NCI-H1694 (cell line): ENCODE data around the gene CDC42BPG.
A peak's percentile ranks its signal among the peaks of the same experiment; 100 is the strongest.

ENCODE experiments used
- DNase-seq: peaks from one replicate; lab custom pipeline; 2025; lab: John Stamatoyannopoulos, UW

CDC42BPG gene

GRCh38 chr11:64879244-64879900, 34.9 kb upstream of the CDC42BPG start:
- no peak for DNase-seq

GRCh38 chr11:64878494-64879243, 34.2 kb upstream of the CDC42BPG start, which contains the start of gene EHD1:
Gene EHD1, minus strand, starts transcription at chr11:64878621. Its CDS starts 157 bp downstream, at chr11:64878464.
- peak; percentile 91 for DNase-seq

- DNase-seq, result no peak
These were observed 33.7 kb upstream of the CDC42BPG start for GRCh38 chr11:64878223-64878493.

GRCh38 chr11:64877390-64878222, 33.2 kb upstream of the CDC42BPG start:
- DNase-seq, result no peak

- DNase-seq, result no peak
These were observed 32.4 kb upstream of the CDC42BPG start for GRCh38 chr11:64876835-64877341.

GRCh38 chr11:64876229-64876750, 31.8 kb upstream of the CDC42BPG start:
- DNase-seq, result no peak

GRCh38 chr11:64875369-64876228, 31.1 kb upstream of the CDC42BPG start:
- DNase-seq, result no peak

GRCh38 chr11:64874308-64875240, 30.1 kb upstream of the CDC42BPG start:
- no peak for DNase-seq

- no peak for DNase-seq
These were observed 28.5 kb upstream of the CDC42BPG start for GRCh38 chr11:64872790-64873488.

- DNase-seq, result no peak
These were observed 27.0 kb upstream of the CDC42BPG start for GRCh38 chr11:64871492-64871891.

- DNase-seq, result no peak
These were observed 26.5 kb upstream of the CDC42BPG start for GRCh38 chr11:64870893-64871466.

- DNase-seq, result no peak
These were observed 25.9 kb upstream of the CDC42BPG start for GRCh38 chr11:64870176-64870892.

- DNase-seq, result no peak
These were observed 25.2 kb upstream of the CDC42BPG start for GRCh38 chr11:64869571-64870175.

GRCh38 chr11:64868904-64869570, 24.6 kb upstream of the CDC42BPG start:
- no peak for DNase-seq

- DNase-seq, result no peak
These were observed 23.5 kb upstream of the CDC42BPG start for GRCh38 chr11:64867748-64868462.

- no peak for DNase-seq
These were observed 21.7 kb upstream of the CDC42BPG start for GRCh38 chr11:64866173-64866491.
